GM18951 (cell line): ENCODE data around the gene SUGP1.

ENCODE experiments used
- POLR2A ChIP-seq: IDR thresholded peaks from 4 replicates; pipeline ENCODE4 v1.6.1; 2011; ENCODE audit warnings: mild to moderate bottlenecking; ENCODE audit not compliant: insufficient read length, insufficient read depth; ENCODE audit errors: extremely low read depth
- in situ Hi-C: fragments of 300-500 bp; cut with MboI; formaldehyde crosslinking; loops from one replicate; pipeline ENCODE4 v1.12.0; 2022; ENCODE audit warnings: low sequenced_read_pairs, mixed read lengths, inconsistent platforms; ENCODE audit not compliant: unreplicated experiment

Gene SUGP1

DNA sequence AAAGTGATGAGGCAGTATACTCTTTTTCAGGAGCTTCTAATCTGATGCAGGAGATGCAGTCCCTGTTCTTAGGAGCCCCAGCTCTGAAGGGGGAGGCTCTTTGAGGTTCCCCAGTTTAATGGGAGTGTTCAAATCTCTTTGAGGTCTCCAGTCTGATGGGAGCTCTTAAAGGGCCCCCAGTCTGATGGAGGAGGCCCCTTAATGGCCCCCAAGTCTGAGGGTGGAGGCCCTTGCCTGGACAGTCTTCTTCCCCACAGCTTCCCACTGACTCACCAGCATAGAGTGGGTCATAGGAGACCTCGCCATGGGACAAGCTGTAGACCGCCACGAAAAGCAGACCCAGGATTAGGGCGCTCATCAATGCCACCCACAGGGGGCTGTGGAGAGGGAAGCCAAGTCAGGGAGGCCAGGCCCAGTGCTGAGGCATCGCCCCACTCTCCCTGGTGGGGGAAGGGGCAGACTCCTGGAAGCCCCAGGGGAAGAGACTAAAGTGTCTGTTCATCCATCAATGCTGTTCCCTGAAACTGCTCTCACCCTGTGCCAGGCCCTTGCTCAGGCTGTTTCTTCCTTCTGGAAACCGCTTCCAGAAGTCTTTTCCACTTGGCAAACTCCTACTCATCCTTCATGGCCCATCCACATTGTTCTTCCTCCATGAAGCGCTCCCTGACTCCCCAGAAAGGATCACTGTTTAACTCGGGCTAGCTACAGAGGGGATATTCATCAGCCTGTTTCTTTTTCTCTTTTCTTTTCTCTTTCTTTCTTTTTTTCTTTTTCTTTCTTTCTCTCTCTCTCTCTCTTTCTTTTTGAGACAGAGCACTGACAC lies 49.3 kb downstream of the SUGP1 start:
- TF ChIP-seq POLR2A, result no peak

GRCh38 chr19:19269952-19270694 lies 50.2 kb downstream of the SUGP1 start:
- in situ Hi-C loops, result no loop called here
- no peak for TF ChIP-seq POLR2A

More for the DNA sequence above, 49.3 kb downstream of the SUGP1 start:
- in situ Hi-C loops, result no loop called here

DNA sequence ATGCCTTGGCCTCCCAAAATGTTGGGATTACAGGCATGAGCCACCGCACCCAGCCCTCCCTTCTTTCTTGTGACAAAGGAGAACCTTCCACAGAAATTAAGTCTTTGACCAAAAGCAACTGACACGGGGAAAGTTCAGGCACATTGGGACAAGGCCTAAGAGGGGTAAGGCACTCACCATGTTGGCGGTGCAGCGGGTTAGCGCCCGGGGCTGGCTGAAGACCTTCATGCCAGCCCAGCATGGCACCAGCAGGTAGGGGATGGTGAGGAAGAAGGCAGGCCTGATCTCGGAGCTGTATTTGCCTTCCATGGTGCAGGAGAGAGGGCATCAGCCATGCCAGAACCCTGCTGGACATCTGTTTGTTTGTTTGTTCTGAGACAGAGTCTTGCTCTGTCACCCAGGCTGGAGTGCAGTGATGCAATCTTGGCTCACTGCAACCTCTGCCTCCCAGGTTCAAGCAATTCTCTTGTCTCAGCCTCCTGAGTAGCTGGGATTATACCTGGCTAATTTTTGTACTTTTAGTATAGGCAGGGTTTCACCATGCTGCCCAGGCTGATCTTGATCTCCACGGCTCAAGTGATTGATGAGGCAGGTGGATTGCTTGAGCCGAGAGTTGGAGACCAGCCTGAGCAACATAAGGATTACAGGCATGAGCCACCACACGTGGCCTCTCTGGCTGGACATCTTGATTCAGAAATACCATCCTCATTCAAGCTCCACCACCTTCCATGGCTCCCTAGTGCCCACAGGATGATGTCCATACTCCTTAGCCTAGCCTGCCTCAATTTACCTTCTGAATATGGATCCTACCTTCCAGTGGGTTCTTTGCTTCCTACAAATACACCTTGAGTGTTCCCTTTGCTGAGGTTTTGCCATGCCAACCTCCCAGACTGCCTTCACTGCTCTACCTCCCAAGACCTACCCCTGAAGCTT lies 51.6 kb downstream of the SUGP1 start:
- in situ Hi-C loops, result no loop called here
- TF ChIP-seq POLR2A, result no peak

DNA sequence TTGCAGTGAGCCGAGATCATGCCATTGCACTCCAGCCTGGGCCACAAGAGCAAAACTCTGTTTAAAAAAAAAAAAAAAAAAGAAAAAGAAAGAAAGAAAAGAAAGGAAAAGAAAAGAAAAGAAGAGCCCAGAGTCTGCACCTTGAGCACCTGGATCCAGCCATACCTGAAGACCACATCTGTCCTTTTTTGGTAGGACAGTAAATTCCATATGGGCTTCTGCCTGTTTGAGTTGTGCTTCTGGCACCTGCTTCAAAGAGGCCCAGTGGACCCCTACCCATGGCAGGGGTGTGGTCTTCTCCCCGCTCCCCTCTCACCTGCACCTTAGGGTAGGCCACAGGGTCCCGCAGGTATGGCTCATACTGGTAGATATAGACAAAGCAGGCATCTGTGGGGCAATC lies 53.0 kb downstream of the SUGP1 start:
- no peak for TF ChIP-seq POLR2A
- in situ Hi-C loops, result no loop called here

GRCh38 chr19:19263886-19264487 lies 56.3 kb downstream of the SUGP1 start:
- in situ Hi-C loops, result no loop called here
- TF ChIP-seq POLR2A, result no peak

DNA sequence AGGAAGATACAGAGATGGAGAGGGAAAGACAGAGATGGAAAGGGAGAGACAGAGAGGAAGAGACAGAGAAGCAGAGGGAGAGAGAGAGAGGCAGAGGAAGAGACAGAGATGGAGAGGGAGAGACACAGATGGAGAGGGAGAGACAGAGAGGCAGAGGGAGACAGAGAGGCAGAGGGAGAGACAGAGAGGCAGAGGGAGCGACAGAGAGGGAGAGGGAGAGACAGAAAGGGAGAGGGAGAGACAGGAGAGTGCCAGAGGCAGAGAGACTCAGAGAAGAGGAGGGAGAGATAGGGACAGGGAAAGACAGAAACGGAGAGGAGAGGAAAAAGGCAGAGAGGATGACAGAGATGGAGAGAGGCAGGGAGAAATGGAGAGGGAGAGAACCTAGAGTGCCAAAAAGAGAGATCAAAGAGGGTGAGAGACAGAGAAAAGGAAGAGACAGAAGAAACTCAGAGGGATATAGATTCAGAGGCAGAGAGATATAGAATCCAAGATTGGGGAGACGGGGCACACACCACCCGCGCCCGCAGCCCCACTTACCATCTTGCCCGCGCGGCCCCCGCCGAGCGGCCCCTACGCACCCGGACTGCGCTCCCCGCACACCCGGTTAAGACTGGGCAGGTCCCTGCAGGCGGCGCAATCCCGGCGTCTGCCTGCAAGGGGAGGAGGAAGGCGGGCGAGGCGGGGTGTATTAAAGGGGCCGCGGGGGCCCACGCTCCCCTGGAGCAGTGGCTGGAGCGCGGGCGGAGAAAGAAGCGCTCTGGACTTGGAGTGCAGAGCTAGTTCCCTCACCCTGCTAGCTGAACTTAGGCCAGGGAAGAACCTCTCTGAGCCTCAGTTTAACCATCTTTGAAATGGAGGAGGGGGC lies 57.9 kb downstream of the SUGP1 start:
- TF ChIP-seq POLR2A, result no peak
- in situ Hi-C loops, result no loop called here

DNA sequence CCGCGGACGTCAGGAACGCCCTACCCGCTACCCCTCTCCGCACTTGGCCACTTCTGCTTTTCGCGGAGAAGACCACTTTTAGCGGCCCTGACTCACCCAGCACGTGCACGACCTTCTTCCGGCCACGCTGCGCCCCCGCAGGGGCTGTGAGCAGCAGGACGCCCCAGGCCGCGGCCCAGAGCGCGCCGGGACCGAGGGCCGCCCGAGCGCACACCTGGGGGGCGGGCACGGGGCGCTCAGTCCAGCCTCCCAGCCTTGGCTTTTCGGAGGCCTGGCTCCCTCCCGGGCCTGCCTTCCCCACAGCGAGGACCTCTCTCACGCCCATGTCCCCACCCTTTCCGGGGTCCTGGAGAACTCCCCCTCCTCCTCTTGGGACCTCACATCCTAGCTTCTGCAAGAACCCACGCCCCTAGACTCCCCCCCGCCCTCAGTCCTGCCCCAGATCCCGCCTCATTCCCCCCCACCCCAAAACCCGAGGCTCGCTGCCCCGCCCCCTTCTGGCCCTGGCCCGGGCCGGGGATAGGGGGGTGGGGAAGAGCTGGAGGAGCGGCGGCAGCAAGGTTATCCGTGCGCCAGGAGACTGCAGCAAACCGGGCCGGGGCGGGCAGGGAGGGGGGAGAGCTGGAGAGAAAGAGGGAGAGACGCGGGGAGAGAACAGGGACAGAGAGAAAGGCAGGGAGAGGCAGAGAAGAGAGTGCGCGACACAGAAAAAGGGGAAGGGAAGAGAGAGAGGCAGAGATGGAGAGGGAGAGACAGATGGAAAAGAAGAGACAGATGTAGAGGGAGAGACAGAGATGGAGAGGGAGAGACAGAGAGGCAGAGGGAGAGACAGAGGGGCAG lies 58.7 kb downstream of the SUGP1 start:
- in situ Hi-C loops, result no loop called here
- no peak for TF ChIP-seq POLR2A

DNA sequence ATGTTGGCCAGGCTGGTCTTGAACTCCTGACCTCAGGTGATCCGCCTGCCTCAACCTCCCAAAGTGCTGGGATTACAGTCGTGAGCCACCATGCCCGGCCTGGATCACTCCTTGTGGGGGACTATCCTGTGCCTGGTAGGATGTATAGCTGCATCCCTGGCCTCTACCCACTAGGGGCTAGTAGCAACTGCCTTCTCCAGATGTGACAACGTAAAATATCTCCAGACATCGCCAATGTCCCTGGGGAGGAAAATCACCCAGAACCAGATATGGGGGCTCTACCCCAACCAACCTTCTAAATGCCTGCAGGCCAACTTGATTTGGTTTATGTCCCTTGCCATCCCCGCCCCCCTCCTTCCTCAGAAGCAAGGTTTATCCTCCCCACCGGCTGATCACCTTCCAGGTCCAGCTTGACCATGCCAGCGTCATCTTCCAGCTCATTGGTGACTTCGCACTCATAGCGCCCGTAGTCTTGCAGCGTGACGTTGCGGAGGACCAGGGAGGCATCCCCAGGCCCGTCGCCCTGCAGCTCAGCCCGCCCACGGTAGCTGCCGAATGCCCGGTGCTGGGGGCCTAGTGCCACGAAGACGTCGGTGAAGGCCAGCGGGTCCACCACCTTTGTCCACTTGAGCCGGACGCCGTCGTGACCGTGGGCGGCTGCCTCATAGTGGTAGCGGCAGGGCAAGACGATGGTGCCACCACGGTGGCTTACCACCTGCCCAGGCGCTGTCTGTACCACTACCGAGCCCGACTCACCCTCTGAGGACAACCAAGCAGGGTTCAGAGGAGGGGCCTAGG lies 59.7 kb downstream of the SUGP1 start:
- in situ Hi-C loops, result no loop called here
- no peak for TF ChIP-seq POLR2A

GRCh38 chr19:19259741-19260140 lies 60.6 kb downstream of the SUGP1 start:
- no peak for TF ChIP-seq POLR2A
- in situ Hi-C loops, result no loop called here

DNA sequence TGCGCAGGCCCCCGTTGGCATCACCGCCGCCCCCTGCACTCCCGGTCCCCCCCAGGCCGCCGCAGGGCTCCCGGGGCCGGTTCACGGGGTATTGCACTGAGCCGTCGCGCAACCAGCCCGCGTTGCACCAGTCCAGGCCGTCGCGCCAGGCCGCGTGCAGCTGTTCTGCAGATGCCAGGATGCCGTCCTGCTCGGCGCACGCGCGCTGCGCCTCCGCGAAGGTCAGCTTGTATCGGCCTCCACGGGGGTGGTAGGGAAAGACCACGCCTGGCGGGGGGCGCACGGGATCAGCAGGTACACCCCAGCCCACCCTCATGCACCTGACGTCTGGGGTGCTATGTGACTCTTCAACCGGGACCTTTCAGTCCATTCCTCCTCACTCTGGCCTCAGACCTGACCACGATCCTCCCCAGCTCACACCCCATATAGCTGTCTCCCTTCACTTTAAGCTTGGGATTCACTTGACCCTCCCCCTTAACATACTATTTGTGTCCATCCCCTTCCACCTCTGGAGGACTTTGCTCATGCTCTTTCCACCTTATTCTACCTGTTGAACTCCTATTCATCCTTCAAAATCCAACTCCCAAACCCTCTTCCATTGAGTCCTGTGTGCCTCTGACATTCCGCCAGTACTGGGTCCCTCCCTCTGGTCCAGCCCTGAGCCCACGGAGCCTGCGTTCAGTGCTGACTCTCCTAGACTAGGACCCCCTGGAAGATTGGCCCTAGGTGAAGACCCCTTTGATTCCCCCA lies 61.5 kb downstream of the SUGP1 start:
- no peak for TF ChIP-seq POLR2A
- in situ Hi-C loops, result no loop called here
